HEK293 (cell line): ENCODE measurements around the gene APOBEC3C.

Experiments
- HOXD13 ChIP-seq: sonication (generic); formaldehyde crosslinking; IDR thresholded peaks from 2 replicates; pipeline ENCODE4 v1.8.0; 2022; ENCODE audit warnings: missing genetic modification reagents, borderline replicate concordance
- KLF16 ChIP-seq: fragments of 450-650 bp; formaldehyde crosslinking; IDR thresholded peaks from 2 replicates; pipeline ENCODE4 v1.5.1; 2017; ENCODE audit warnings: missing biosample characterization, missing genetic modification characterization
- KLF7 ChIP-seq: fragments of 450-650 bp; formaldehyde crosslinking; IDR thresholded peaks from 2 replicates; pipeline ENCODE4 v1.5.1; 2016; ENCODE audit warnings: missing biosample characterization, missing genetic modification characterization, borderline replicate concordance
- MZF1 ChIP-seq: fragments of 450-650 bp; formaldehyde crosslinking; IDR thresholded peaks from 2 replicates; pipeline ENCODE4 v1.5.1; 2017; ENCODE audit warnings: missing biosample characterization, missing genetic modification characterization, borderline replicate concordance
- ZFP37 ChIP-seq: fragments of 450-650 bp; formaldehyde crosslinking; IDR thresholded peaks from 2 replicates; pipeline ENCODE4 v1.5.1; 2016; ENCODE audit warnings: missing biosample characterization, missing genetic modification characterization
- ZNF121 ChIP-seq: fragments of 450-650 bp; formaldehyde crosslinking; IDR thresholded peaks from 2 replicates; pipeline ENCODE4 v1.5.1; 2016; ENCODE audit warnings: missing biosample characterization, missing genetic modification characterization
- ZNF266 ChIP-seq: fragments of 450-650 bp; formaldehyde crosslinking; IDR thresholded peaks from 2 replicates; pipeline ENCODE4 v1.5.1; 2016; ENCODE audit warnings: missing biosample characterization, missing genetic modification characterization, low read depth
- ZNF324 ChIP-seq: fragments of 450-650 bp; formaldehyde crosslinking; IDR thresholded peaks from 2 replicates; pipeline ENCODE4 v1.5.1; 2016; ENCODE audit warnings: missing biosample characterization, missing genetic modification characterization
- ZNF404 ChIP-seq: fragments of 450-650 bp; formaldehyde crosslinking; IDR thresholded peaks from 2 replicates; pipeline ENCODE4 v1.5.1; 2017; ENCODE audit warnings: missing biosample characterization, missing genetic modification characterization
- ZNF423 ChIP-seq: fragments of 450-650 bp; formaldehyde crosslinking; IDR thresholded peaks from 2 replicates; pipeline ENCODE4 v1.5.1; 2016; ENCODE audit warnings: missing biosample characterization, missing genetic modification characterization
- ZNF514 ChIP-seq: fragments of 450-650 bp; formaldehyde crosslinking; IDR thresholded peaks from 2 replicates; pipeline ENCODE4 v1.5.1; 2016; ENCODE audit warnings: missing biosample characterization, missing genetic modification characterization
- ZNF530 ChIP-seq: fragments of 450-650 bp; formaldehyde crosslinking; IDR thresholded peaks from 2 replicates; pipeline ENCODE4 v1.5.1; 2016; ENCODE audit warnings: low read depth, missing biosample characterization, missing genetic modification characterization
- ZNF561 ChIP-seq: fragments of 450-650 bp; IDR thresholded peaks from 2 replicates; pipeline ENCODE4 v1.5.1; 2018; ENCODE audit warnings: missing biosample characterization, missing genetic modification characterization, borderline replicate concordance
- ZNF596 ChIP-seq: fragments of 450-650 bp; IDR thresholded peaks from 2 replicates; pipeline ENCODE4 v1.5.0; 2018; ENCODE audit warnings: missing biosample characterization, mild to moderate bottlenecking, missing genetic modification characterization, moderate library complexity
- ZNF610 ChIP-seq: fragments of 450-650 bp; formaldehyde crosslinking; IDR thresholded peaks from 2 replicates; pipeline ENCODE4 v1.5.1; 2016; ENCODE audit warnings: missing biosample characterization, missing genetic modification characterization, borderline replicate concordance
- ZNF670 ChIP-seq: fragments of 450-650 bp; formaldehyde crosslinking; IDR thresholded peaks from 2 replicates; pipeline ENCODE4 v1.5.1; 2016; ENCODE audit warnings: missing biosample characterization, missing genetic modification characterization, low read depth
- ZNF747 ChIP-seq: fragments of 450-650 bp; formaldehyde crosslinking; IDR thresholded peaks from 2 replicates; pipeline ENCODE4 v1.5.1; 2016; ENCODE audit warnings: missing biosample characterization, missing genetic modification characterization
- ZNF776 ChIP-seq: fragments of 450-650 bp; formaldehyde crosslinking; IDR thresholded peaks from 2 replicates; pipeline ENCODE4 v1.5.0; 2017; ENCODE audit warnings: missing biosample characterization, missing genetic modification characterization, borderline replicate concordance
- ZSCAN30 ChIP-seq: fragments of 450-650 bp; IDR thresholded peaks from 2 replicates; pipeline ENCODE4 v1.5.1; 2018; ENCODE audit warnings: missing biosample characterization, mild to moderate bottlenecking, missing genetic modification characterization, moderate library complexity
- TF ChIP-seq, protein P1 (sequence below): fragments of 450-650 bp; IDR thresholded peaks from 2 replicates; pipeline ENCODE4 v1.5.1; 2018; ENCODE audit warnings: missing biosample characterization, mild to moderate bottlenecking, missing genetic modification characterization
- TF ChIP-seq, protein P2 (sequence below): fragments of 450-650 bp; formaldehyde crosslinking; IDR thresholded peaks from 2 replicates; pipeline ENCODE4 v1.5.1; 2016; ENCODE audit warnings: missing biosample characterization, missing genetic modification characterization
- TF ChIP-seq, protein P3 (sequence below): fragments of 450-650 bp; formaldehyde crosslinking; IDR thresholded peaks from 2 replicates; pipeline ENCODE4 v1.5.1; 2016; ENCODE audit warnings: missing biosample characterization, missing genetic modification characterization
- TF ChIP-seq, protein P4 (sequence below): fragments of 450-650 bp; formaldehyde crosslinking; IDR thresholded peaks from 2 replicates; pipeline ENCODE4 v1.5.1; 2016; ENCODE audit warnings: missing biosample characterization, missing genetic modification characterization
- TF ChIP-seq, protein P5 (sequence below): fragments of 450-650 bp; formaldehyde crosslinking; IDR thresholded peaks from 2 replicates; pipeline ENCODE4 v1.5.1; 2016; ENCODE audit warnings: missing biosample characterization, missing genetic modification characterization, borderline replicate concordance
- TF ChIP-seq, protein P6 (sequence below): fragments of 450-650 bp; formaldehyde crosslinking; IDR thresholded peaks from 2 replicates; pipeline ENCODE4 v1.5.1; 2017; ENCODE audit warnings: missing biosample characterization, mild to moderate bottlenecking, missing genetic modification characterization, moderate library complexity

The APOBEC3C gene

DNA sequence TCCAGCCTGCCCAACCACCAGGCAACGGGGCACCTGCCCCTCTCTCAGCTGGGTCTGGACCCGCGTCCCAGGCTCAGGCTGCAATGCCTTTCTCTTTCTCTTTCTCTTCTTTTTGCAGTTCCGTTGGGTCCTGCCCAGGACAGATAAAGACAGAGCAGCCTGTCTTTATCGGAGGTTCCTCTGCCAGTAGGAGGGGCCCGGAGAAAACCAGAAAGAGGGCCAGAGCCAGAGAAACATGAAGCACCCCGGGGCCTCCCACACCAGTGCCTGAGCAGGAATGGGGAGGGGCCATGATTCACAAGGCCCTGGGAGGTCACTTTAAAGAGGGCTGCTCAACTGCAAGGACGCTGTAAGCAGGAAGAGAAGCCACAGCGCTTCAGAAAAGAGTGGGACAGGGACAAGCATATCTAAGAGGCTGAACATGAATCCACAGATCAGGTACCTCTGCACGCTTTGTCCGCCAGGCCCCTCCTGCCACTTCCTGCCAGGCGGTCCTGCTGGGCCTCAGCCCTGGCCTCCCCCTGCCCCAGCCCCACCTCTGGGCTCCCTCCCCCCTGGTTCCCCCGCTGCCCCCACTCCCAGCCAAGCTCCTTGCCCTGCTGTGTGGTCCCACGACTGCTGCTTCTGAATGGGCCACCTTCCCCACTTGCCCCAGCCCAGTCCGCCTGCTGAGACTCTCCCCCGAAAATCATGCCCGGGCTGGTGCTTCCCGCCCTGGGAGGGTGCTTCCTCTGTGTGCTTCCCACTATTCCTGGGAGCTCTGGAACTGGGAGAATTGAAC is at the start of gene APOBEC3C (continued):
- TF ChIP-seq KLF16 (tag by site-specific recombination), result no peak
- TF ChIP-seq, protein P1, sequence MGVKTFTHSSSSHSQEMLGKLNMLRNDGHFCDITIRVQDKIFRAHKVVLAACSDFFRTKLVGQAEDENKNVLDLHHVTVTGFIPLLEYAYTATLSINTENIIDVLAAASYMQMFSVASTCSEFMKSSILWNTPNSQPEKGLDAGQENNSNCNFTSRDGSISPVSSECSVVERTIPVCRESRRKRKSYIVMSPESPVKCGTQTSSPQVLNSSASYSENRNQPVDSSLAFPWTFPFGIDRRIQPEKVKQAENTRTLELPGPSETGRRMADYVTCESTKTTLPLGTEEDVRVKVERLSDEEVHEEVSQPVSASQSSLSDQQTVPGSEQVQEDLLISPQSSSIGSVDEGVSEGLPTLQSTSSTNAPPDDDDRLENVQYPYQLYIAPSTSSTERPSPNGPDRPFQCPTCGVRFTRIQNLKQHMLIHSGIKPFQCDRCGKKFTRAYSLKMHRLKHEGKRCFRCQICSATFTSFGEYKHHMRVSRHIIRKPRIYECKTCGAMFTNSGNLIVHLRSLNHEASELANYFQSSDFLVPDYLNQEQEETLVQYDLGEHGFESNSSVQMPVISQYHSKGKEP (tag by site-specific recombination), result no peak
- TF ChIP-seq, protein P2, sequence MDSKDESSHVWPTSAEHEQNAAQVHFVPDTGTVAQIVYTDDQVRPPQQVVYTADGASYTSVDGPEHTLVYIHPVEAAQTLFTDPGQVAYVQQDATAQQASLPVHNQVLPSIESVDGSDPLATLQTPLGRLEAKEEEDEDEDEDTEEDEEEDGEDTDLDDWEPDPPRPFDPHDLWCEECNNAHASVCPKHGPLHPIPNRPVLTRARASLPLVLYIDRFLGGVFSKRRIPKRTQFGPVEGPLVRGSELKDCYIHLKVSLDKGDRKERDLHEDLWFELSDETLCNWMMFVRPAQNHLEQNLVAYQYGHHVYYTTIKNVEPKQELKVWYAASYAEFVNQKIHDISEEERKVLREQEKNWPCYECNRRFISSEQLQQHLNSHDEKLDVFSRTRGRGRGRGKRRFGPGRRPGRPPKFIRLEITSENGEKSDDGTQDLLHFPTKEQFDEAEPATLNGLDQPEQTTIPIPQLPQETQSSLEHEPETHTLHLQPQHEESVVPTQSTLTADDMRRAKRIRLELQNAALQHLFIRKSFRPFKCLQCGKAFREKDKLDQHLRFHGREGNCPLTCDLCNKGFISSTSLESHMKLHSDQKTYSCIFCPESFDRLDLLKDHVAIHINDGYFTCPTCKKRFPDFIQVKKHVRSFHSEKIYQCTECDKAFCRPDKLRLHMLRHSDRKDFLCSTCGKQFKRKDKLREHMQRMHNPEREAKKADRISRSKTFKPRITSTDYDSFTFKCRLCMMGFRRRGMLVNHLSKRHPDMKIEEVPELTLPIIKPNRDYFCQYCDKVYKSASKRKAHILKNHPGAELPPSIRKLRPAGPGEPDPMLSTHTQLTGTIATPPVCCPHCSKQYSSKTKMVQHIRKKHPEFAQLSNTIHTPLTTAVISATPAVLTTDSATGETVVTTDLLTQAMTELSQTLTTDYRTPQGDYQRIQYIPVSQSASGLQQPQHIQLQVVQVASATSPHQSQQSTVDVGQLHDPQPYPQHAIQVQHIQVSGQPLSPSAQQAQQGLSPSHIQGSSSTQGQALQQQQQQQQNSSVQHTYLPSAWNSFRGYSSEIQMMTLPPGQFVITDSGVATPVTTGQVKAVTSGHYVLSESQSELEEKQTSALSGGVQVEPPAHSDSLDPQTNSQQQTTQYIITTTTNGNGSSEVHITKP, result peak; percentile 53; the same call in 1 of the 2 replicates
- no peak for TF ChIP-seq MZF1 (tag by site-specific recombination)
- TF ChIP-seq HOXD13 (CRISPR knock-in tag), result no peak
- TF ChIP-seq ZFP37 (tag by site-specific recombination), result no peak
- TF ChIP-seq, protein P3, sequence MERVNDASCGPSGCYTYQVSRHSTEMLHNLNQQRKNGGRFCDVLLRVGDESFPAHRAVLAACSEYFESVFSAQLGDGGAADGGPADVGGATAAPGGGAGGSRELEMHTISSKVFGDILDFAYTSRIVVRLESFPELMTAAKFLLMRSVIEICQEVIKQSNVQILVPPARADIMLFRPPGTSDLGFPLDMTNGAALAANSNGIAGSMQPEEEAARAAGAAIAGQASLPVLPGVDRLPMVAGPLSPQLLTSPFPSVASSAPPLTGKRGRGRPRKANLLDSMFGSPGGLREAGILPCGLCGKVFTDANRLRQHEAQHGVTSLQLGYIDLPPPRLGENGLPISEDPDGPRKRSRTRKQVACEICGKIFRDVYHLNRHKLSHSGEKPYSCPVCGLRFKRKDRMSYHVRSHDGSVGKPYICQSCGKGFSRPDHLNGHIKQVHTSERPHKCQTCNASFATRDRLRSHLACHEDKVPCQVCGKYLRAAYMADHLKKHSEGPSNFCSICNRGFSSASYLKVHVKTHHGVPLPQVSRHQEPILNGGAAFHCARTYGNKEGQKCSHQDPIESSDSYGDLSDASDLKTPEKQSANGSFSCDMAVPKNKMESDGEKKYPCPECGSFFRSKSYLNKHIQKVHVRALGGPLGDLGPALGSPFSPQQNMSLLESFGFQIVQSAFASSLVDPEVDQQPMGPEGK (tag by site-specific recombination), result peak; percentile 70
- no peak for TF ChIP-seq ZNF404
- no peak for TF ChIP-seq ZNF670 (tag by site-specific recombination)
- TF ChIP-seq ZNF610 (tag by site-specific recombination), result no peak
- no peak for TF ChIP-seq ZNF747 (tag by site-specific recombination)
- 0 out of 2 replicates have a peak, but pooled peaks have one; percentile 10 for TF ChIP-seq ZSCAN30 (tag by site-specific recombination)
- TF ChIP-seq ZNF514 (tag by site-specific recombination), result no peak
- TF ChIP-seq, protein P4, sequence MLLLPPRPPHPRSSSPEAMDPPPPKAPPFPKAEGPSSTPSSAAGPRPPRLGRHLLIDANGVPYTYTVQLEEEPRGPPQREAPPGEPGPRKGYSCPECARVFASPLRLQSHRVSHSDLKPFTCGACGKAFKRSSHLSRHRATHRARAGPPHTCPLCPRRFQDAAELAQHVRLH (tag by site-specific recombination), result no peak
- no peak for TF ChIP-seq ZNF776 (tag by site-specific recombination)
- TF ChIP-seq KLF7 (tag by site-specific recombination), result no peak
- no peak for TF ChIP-seq ZNF324 (tag by site-specific recombination)
- TF ChIP-seq ZNF266 (tag by site-specific recombination), result no peak
- no peak for TF ChIP-seq ZNF530 (tag by site-specific recombination)
- TF ChIP-seq ZNF423, result no peak
- no peak for TF ChIP-seq ZNF121 (tag by site-specific recombination)
- TF ChIP-seq, protein P5, sequence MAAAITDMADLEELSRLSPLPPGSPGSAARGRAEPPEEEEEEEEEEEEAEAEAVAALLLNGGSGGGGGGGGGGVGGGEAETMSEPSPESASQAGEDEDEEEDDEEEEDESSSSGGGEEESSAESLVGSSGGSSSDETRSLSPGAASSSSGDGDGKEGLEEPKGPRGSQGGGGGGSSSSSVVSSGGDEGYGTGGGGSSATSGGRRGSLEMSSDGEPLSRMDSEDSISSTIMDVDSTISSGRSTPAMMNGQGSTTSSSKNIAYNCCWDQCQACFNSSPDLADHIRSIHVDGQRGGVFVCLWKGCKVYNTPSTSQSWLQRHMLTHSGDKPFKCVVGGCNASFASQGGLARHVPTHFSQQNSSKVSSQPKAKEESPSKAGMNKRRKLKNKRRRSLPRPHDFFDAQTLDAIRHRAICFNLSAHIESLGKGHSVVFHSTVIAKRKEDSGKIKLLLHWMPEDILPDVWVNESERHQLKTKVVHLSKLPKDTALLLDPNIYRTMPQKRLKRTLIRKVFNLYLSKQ (tag by site-specific recombination), result no peak
- TF ChIP-seq, protein P6, sequence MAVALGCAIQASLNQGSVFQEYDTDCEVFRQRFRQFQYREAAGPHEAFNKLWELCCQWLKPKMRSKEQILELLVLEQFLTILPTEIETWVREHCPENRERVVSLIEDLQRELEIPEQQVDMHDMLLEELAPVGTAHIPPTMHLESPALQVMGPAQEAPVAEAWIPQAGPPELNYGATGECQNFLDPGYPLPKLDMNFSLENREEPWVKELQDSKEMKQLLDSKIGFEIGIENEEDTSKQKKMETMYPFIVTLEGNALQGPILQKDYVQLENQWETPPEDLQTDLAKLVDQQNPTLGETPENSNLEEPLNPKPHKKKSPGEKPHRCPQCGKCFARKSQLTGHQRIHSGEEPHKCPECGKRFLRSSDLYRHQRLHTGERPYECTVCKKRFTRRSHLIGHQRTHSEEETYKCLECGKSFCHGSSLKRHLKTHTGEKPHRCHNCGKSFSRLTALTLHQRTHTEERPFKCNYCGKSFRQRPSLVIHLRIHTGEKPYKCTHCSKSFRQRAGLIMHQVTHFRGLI (tag by site-specific recombination), result no peak
- no peak for TF ChIP-seq ZNF561 (tag by site-specific recombination)
- TF ChIP-seq ZNF596, result no peak; the same call in 1 of the 2 replicates
